Measurements from ENCODE around the gene PDZRN4. TPM values are rescaled to one million over a fixed set of nuclear protein-coding genes. Genes with fewer than 3 reads are reported as not detected.

PDZRN4 gene
- total RNA-seq, 2 donors from 2014 or later, result 0.35 to 3.5 TPM

DNA sequence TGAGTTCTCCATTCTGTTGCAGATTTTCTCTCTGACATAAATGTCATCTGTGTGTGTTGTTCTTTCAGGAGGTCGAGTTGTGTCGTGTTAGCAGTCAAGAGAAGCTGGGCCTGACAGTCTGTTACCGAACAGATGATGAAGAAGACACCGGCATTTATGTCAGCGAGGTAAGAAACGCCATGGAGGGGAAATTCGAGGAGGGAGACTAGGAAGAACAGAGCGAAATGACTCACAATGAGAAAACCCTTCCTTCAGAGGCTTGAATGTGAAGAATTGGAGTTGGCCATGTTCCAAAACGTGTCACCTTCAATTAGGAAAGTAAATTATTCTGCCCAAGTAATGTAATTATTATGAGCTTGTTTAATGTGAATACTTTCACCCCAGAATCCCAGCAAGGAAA, 364.5 kb downstream of the PDZRN4 start:
- no peak for DNase-seq
- no peak overlapping the region for H3K4me3 ChIP-seq
- H3K27ac ChIP-seq, result no peak overlapping the region
- no peaks in the 10 kb centered on the region for H3K27me3 ChIP-seq
- no peaks in the 10 kb centered on the region for H3K36me3 ChIP-seq
- no peaks in the 10 kb centered on the region for H3K9me3 ChIP-seq
- TF ChIP-seq, protein P1, sequence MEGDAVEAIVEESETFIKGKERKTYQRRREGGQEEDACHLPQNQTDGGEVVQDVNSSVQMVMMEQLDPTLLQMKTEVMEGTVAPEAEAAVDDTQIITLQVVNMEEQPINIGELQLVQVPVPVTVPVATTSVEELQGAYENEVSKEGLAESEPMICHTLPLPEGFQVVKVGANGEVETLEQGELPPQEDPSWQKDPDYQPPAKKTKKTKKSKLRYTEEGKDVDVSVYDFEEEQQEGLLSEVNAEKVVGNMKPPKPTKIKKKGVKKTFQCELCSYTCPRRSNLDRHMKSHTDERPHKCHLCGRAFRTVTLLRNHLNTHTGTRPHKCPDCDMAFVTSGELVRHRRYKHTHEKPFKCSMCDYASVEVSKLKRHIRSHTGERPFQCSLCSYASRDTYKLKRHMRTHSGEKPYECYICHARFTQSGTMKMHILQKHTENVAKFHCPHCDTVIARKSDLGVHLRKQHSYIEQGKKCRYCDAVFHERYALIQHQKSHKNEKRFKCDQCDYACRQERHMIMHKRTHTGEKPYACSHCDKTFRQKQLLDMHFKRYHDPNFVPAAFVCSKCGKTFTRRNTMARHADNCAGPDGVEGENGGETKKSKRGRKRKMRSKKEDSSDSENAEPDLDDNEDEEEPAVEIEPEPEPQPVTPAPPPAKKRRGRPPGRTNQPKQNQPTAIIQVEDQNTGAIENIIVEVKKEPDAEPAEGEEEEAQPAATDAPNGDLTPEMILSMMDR (IDR thresholded peaks at IDR 0.05), result no peak
- no peak overlapping the region for H3K9ac ChIP-seq (ENCODE audit: low read depth in 2 of 2, low read length in 2 of 2)
- intact Hi-C loops (cut with DNase I), result no loop called here
- H3K4me1 ChIP-seq, result no peaks in the 10 kb centered on the region

DNA sequence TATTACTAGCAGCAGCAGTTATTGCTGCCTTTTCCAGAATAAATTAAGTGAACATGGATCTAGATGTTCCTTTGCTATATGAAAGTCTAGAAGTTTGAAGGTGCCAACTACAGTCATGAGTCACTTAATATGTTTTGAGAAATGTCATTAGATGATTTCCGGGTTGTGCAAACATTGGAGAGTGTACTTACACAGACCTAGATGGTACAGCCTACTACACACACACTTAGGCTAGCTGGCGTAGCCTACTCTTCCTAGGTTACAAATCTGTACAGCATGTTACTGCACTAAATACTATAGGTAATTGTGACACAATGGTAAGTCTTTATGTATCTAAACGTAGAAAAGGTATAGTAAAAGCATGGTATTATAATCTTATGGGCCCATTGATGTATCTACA, 368.1 kb downstream of the PDZRN4 start:
- no peak overlapping the region for H3K4me3 ChIP-seq
- H3K36me3 ChIP-seq, result no peaks in the 10 kb centered on the region
- H3K4me1 ChIP-seq, result no peaks in the 10 kb centered on the region
- no peak overlapping the region for H3K9ac ChIP-seq (ENCODE audit: low read depth in 2 of 2, low read length in 2 of 2)
- H3K9me3 ChIP-seq, result no peaks in the 10 kb centered on the region
- no peak overlapping the region for H3K27ac ChIP-seq
- TF ChIP-seq, protein P1 (IDR thresholded peaks at IDR 0.05), result no peak
- no peaks in the 10 kb centered on the region for H3K27me3 ChIP-seq
- no peak for DNase-seq
- intact Hi-C loops (cut with DNase I), result no loop called here

DNA sequence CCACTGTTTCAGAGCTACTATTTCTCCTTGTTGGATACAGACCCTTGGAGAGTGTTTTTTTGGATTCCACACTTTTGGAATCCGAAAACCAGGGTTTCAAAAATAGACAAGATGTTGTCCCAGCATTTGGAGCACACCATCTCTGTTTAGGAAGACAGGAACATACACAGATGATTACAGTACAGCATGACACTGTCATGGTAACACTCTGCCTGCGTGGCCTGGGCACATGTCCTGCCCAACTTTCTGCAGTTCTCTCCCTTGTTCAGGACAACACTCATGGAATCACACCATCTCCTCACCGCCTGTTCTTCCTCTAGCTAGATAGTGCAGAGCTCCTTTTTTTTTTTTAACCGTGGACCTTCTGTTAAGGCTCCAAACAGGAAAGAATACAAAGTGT, 369.2 kb downstream of the PDZRN4 start:
- no peaks in the 10 kb centered on the region for H3K36me3 ChIP-seq
- H3K4me3 ChIP-seq, result no peak overlapping the region
- no peaks in the 10 kb centered on the region for H3K4me1 ChIP-seq
- TF ChIP-seq, protein P1 (IDR thresholded peaks at IDR 0.05), result no peak
- no peak for DNase-seq
- no peak overlapping the region for H3K27ac ChIP-seq
- H3K9me3 ChIP-seq, result no peaks in the 10 kb centered on the region
- H3K27me3 ChIP-seq, result no peaks in the 10 kb centered on the region
- H3K9ac ChIP-seq (ENCODE audit: low read depth in 2 of 2, low read length in 2 of 2), result no peak overlapping the region
- intact Hi-C loops (cut with DNase I), result no loop called here

DNA sequence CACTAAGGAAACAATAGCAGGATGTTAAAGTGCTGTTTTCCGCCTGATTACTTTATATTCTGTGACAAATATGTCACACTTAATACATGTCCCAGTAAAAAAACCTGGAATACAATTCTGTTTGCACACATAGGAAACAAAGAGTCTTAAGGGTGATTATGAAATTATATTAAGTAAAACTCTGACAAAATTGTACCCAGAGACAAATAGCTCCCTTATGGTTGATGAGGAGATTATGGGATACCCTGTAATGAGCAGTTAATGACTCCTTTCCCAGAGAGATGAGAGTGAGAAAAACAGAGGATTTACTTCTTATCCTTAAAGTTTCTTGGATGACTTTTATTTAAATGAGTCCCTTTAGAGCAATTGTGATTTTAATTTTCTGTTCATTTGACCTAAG, 370.6 kb downstream of the PDZRN4 start:
- no peak overlapping the region for H3K4me3 ChIP-seq
- H3K36me3 ChIP-seq, result no peaks in the 10 kb centered on the region
- no peak overlapping the region for H3K27ac ChIP-seq
- intact Hi-C loops (cut with DNase I), result no loop called here
- H3K9me3 ChIP-seq, result no peaks in the 10 kb centered on the region
- TF ChIP-seq, protein P1 (IDR thresholded peaks at IDR 0.05), result no peak
- no peaks in the 10 kb centered on the region for H3K4me1 ChIP-seq
- no peak overlapping the region for H3K9ac ChIP-seq (ENCODE audit: low read depth in 2 of 2, low read length in 2 of 2)
- DNase-seq, result no peak
- no peaks in the 10 kb centered on the region for H3K27me3 ChIP-seq

DNA sequence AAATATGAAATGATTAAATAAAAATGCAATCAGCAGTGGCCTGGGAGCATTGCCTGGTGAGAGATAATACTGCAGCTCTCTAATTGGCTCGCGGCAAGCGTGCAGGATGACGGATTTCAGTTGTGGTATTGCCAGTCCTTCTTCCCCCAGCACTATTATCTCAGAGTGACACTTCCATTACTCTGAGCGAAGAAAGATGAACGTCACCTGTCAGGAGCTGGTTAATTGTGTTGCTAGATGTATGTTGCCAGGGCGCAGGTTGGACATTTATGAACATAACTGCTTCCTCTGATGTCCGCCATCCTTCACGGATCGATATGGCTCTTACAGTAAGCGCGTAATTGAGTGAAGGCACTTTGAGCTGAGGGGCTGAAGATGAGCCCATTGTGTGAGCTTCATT, 374.9 kb downstream of the PDZRN4 start:
- no peaks in the 10 kb centered on the region for H3K4me1 ChIP-seq
- no peaks in the 10 kb centered on the region for H3K27me3 ChIP-seq
- TF ChIP-seq, protein P1 (IDR thresholded peaks at IDR 0.05), result no peak
- no peak overlapping the region for H3K27ac ChIP-seq
- no peak overlapping the region for H3K4me3 ChIP-seq
- H3K9me3 ChIP-seq, result no peaks in the 10 kb centered on the region
- intact Hi-C loops (cut with DNase I), result no loop called here
- no peak for DNase-seq
- no peaks in the 10 kb centered on the region for H3K36me3 ChIP-seq
- no peak overlapping the region for H3K9ac ChIP-seq (ENCODE audit: low read depth in 2 of 2, low read length in 2 of 2)

DNA sequence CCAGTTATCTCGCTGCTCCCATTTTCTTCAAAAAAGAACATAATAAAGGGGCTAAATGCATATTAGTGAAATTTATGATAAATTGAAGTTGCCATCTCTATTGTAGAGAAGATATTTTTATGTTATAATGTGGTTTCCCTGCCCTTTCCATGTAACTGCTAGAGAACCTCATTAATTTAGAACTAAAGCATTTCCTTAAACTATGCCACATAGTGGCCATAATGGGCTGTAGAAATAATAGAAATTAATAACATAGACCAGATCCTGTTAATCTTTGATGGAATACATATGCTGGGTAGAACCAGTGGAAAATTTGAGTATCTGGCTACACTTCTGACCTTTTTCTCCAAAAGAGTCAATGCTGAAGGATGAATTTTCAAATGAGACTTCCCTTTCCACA, 376.7 kb downstream of the PDZRN4 start:
- Histone ChIP-seq H3K9ac (ENCODE audit: low read depth in 2 of 2, low read length in 2 of 2) (no peak overlapping the region), H3K4me3 (no peak overlapping the region), H3K9me3 (no peaks in the 10 kb centered on the region), H3K4me1 (no peaks in the 10 kb centered on the region), H3K27me3 (no peaks in the 10 kb centered on the region), H3K27ac (no peak overlapping the region), H3K36me3 (no peaks in the 10 kb centered on the region)
- DNase-seq, result no peak
- intact Hi-C loops (cut with DNase I), result no loop called here
- TF ChIP-seq, protein P1 (IDR thresholded peaks at IDR 0.05), result no peak
